Fibroblast of mammary gland (primary cell): ENCODE results near the gene FGF9.

Experiments used
- DNase-seq: peaks from one replicate; pipeline ENCODE4 v3.0.0-alpha.2; 2010; ENCODE audit warnings: low read depth
- H3K4me3 ChIP-seq: 2 replicates; pipeline ENCODE4 v1.5.1; 2011; ENCODE audit warnings: low read depth, mild to moderate bottlenecking, low read length, moderate library complexity; ENCODE audit not compliant: control insufficient read depth
- TF ChIP-seq, protein P1 (sequence below): conservative IDR thresholded peaks from 2 replicates; pipeline ENCODE4 v1.5.1; 2011; ENCODE audit warnings: low read depth, low read length, inconsistent platforms; ENCODE audit not compliant: control insufficient read depth, insufficient read depth

FGF9 gene

DNA sequence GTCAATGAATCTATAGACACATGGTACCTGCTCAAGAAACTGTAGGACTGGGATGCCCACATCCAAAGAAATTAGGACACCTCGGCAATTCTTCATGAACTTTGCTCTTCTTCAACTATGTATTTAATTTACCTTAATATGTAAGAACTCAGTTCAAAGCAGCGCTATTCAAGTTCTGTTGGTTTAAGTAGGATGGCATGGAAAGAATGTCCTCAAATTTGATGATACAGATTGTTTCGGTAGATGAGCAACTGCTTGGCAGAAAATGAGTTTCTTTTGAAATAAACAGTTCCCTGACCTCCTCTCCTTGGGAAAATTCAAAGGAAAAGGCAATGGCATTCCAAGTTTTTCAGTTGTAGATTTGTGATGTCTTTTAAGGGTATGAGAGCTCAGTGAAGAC, 36.7 kb downstream of the FGF9 start:
- DNase-seq: no peak
- TF ChIP-seq, protein P1, sequence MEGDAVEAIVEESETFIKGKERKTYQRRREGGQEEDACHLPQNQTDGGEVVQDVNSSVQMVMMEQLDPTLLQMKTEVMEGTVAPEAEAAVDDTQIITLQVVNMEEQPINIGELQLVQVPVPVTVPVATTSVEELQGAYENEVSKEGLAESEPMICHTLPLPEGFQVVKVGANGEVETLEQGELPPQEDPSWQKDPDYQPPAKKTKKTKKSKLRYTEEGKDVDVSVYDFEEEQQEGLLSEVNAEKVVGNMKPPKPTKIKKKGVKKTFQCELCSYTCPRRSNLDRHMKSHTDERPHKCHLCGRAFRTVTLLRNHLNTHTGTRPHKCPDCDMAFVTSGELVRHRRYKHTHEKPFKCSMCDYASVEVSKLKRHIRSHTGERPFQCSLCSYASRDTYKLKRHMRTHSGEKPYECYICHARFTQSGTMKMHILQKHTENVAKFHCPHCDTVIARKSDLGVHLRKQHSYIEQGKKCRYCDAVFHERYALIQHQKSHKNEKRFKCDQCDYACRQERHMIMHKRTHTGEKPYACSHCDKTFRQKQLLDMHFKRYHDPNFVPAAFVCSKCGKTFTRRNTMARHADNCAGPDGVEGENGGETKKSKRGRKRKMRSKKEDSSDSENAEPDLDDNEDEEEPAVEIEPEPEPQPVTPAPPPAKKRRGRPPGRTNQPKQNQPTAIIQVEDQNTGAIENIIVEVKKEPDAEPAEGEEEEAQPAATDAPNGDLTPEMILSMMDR: no peak
- H3K4me3 ChIP-seq: no peak overlapping the region

DNA sequence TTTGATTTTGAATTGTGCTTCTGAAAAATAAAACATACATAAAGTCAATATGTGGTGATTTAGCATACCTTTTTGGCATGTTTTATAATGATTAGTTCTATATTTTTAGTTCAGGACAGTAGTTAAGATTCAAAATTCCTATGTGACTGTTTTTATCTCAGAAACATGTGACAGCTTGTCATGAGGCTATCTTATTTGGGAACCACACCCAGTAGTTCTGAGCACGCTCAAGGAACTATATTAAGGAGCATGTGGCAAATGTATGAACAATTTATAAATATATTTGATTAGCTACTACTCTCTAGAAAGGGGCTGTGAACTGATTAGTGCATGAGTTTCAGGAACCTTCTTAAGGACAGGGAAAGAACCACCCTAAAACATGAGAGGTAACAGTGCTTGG, 38.8 kb downstream of the FGF9 start:
- H3K4me3 ChIP-seq: no peak overlapping the region
- DNase-seq: no peak
- TF ChIP-seq, protein P1: no peak

DNA sequence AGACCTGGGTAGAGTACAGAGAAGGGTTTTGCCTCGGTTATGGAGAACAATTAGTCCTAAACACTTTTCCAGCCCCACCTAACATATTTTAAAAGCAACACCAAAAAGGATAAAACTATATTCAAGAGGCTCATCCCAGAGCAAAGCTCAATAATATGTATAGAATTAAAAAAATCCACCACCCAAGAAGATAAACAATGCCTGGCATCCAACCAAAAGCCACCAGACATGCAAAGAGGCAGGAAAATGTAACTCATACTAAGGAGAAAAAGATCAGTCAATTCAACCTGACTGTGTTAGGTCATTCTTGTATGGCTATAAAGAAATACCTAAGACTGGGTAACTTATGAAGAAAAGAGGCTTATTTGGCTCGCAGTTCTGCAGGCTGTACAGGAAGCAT, 39.3 kb downstream of the FGF9 start:
- no peak overlapping the region for H3K4me3 ChIP-seq
- TF ChIP-seq, protein P1: no peak
- DNase-seq: no peak

DNA sequence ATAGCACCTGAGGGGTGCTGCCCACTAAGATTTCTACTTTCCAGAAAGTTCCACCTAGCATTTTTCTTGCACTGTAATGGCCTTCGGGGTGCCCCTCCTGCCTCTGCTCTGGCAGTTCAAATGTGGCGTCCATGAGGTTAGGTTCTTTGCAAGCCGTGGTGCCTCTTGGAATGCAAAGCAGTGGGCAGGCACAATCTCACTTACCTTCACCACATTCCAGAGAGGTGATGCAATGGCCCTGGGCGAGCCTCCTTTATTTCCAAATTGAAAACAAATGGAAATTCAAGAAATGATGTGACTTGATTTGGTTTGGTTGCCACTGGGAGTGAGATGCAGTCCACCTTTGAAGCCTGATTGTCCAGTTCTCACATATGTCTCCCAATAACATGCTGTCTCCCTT, 46.9 kb downstream of the FGF9 start:
- DNase-seq: no peak
- TF ChIP-seq, protein P1: no peak
- no peak overlapping the region for H3K4me3 ChIP-seq

DNA sequence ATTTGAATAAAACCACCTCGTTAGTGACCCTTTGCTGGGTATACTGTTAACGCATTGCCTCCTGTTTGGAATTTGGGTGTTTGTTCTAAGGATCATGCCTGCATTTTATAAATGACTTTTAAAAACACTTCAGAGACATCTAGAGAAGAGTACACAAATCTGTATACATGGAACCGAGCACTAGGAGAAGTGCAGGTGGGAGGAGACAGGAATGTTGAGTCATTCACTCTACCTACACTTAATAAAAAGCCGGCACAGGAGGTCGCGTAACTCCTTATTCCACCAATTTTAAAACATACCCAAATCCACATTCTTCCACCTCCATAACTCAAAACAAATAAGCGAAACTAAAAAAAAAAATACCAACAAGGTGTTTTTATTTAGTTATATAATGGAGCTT, 48.6 kb downstream of the FGF9 start:
- TF ChIP-seq, protein P1: no peak
- no peak overlapping the region for H3K4me3 ChIP-seq
- DNase-seq: no peak

DNA sequence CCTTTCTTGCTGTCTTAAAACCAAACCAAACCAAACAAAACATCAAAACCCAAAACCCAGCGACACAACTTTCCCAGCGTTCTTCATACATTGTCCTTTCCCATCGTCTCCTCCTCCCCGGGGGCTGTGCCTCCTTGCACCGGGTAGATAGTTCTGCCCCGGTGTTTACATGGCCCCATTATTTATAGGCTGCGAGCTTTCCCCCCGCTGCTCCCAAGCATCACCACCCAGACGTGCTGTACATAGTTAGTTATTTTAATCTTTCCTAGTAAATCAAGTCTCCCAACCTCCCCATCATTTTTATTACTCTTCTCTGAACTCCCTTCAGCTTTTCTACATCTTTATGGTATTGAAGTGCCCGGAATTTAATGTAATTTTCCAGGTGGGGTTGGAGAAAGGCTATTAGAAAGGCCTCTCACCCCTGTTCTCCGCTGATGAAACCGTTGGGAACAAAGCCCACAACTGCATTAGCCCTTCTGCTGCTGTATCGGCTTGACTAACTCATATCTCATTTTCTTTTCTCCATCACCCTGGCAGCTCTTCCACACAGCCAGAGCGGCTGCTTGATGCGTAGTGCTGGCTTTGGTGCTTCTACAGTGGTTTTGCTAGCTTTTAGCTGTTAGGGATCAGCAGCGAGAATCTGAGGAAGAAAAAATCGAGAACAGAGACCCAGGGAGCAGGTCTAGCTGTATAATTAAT, 53.1 kb downstream of the FGF9 start:
- no peak overlapping the region for H3K4me3 ChIP-seq
- TF ChIP-seq, protein P1: no peak
- no peak for DNase-seq
